ENCODE measurements around the gene PPFIA1. TPM values are rescaled to one million over a fixed set of nuclear protein-coding genes. Genes with fewer than 3 reads are reported as not detected.

Gene PPFIA1
- polyA plus RNA-seq, 1 experiment = 62.7 TPM

DNA sequence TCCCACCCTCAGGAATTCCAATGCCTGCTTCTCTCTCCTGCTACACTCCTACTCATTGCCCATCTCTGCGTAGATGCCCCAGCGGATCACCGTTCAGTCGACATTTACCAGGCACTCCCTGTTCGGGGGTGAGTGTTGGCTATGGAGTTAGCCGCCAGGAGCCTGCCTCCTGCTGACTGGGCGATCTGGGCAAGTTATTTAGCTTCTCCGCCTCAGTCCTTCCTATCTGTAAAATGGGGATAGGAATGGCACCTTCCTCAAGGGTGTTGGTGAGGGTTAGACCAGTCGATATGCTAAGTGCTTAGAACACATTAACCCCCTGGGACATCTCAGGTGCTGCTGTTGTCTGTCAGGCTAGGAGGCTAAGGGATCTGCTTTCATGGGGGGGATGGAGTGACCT is 36.5 kb upstream of the PPFIA1 start:
- Histone ChIP-seq H3K27me3 (ENCODE audit: control insufficient read depth, insufficient read depth, low read length) (peaks cover 4% of the 10 kb centered on the region), H3K4me3 (ENCODE audit: low read depth, low read length) (no peak overlapping the region), H3K36me3 (ENCODE audit: control insufficient read depth, insufficient read depth, low read length) (no peaks in the 10 kb centered on the region)
- TF ChIP-seq, protein P1, sequence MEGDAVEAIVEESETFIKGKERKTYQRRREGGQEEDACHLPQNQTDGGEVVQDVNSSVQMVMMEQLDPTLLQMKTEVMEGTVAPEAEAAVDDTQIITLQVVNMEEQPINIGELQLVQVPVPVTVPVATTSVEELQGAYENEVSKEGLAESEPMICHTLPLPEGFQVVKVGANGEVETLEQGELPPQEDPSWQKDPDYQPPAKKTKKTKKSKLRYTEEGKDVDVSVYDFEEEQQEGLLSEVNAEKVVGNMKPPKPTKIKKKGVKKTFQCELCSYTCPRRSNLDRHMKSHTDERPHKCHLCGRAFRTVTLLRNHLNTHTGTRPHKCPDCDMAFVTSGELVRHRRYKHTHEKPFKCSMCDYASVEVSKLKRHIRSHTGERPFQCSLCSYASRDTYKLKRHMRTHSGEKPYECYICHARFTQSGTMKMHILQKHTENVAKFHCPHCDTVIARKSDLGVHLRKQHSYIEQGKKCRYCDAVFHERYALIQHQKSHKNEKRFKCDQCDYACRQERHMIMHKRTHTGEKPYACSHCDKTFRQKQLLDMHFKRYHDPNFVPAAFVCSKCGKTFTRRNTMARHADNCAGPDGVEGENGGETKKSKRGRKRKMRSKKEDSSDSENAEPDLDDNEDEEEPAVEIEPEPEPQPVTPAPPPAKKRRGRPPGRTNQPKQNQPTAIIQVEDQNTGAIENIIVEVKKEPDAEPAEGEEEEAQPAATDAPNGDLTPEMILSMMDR (IDR thresholded peaks at IDR 0.05; ENCODE audit: insufficient read depth, low read depth, low read length) = no peak
- ChIA-PET CTCF (no interaction called here), POLR2A (no interaction called here)
- no peak for DNase-seq (ENCODE audit: low read depth)

DNA sequence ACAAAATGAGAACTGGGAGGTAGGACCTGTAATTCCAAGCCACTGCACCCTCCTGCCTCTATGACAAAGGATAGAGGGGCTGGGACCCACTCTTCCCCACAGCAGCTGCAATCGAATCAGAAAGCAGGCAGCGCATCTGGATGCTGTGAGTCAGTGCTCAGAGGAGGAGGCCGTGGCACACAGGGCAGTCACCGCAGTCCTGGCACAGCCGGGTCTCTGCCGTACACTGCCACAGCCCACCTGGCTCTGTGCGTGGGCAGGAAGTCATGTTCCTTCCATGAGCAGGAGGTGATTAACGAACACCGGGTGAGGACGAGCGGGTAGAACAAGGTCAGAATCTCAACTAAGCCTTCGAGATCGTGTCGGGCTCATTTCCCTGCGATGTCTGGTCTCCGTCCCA is 30.2 kb upstream of the PPFIA1 start:
- POLR2A ChIA-PET = no interaction called here

DNA sequence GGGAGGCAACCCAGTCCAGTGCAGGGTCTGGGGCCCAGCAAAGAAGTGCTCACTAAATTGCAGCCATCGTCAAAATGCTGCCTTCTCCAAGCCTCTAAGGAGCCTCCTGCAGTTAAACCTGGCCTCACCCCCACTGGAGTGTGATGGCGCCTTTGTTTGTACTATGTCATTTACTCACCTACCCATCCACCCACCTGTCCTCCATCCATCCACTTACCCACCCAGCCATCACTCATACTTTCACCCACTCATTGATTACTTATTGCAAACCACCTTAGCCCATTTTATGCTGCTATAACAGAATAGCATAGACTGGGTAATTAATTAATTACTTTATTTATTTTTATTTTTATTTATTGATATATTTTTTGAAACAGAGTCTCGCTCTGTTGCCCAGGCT is 28.8 kb upstream of the PPFIA1 start:
- peaks cover 9% of the 10 kb centered on the region for H3K27me3 ChIP-seq (ENCODE audit: control insufficient read depth, insufficient read depth, low read length)
- TF ChIP-seq, protein P1 (IDR thresholded peaks at IDR 0.05; ENCODE audit: insufficient read depth, low read depth, low read length) = no peak
- H3K4me3 ChIP-seq (ENCODE audit: low read depth, low read length) = no peak overlapping the region
- ChIA-PET POLR2A (no interaction called here), CTCF (no interaction called here)
- no peaks in the 10 kb centered on the region for H3K36me3 ChIP-seq (ENCODE audit: control insufficient read depth, insufficient read depth, low read length)
- no peak for DNase-seq (ENCODE audit: low read depth)

More for the DNA sequence above, 30.2 kb upstream of the PPFIA1 start:
- Histone ChIP-seq H3K4me3 (ENCODE audit: low read depth, low read length) (no peak overlapping the region), H3K36me3 (ENCODE audit: control insufficient read depth, insufficient read depth, low read length) (no peaks in the 10 kb centered on the region), H3K27me3 (ENCODE audit: control insufficient read depth, insufficient read depth, low read length) (peaks cover 9% of the 10 kb centered on the region)
- TF ChIP-seq, protein P1 (IDR thresholded peaks at IDR 0.05; ENCODE audit: insufficient read depth, low read depth, low read length) = no peak
- DNase-seq (ENCODE audit: low read depth) = no peak
- CTCF ChIA-PET = no interaction called here

DNA sequence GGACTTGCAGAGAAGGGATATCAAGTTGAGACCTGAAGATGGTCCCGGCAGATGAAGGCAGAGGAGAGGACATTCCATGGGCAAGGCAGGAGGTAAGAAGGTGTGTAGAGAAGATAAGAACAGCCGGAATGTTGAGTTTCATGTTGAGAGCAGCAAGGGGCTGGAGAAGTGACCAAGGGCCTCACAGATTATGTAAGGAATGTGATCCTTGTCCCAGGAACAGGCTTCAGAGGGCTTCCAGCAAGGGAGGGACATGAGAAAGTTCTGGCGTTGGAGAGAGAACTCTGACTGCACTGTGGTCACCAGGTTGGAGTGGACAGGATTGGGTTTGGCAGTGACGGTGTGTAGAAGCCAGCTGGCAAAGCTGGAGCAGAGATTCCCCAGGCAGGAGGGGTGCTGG is 27.6 kb upstream of the PPFIA1 start:
- POLR2A ChIA-PET = no interaction called here
- CTCF ChIA-PET = interaction anchor here (0.8 kb wide), 1 partner anchor 9 kb away, joined by 3 read pairs; no protein-coding TSS in a partner anchor

DNA sequence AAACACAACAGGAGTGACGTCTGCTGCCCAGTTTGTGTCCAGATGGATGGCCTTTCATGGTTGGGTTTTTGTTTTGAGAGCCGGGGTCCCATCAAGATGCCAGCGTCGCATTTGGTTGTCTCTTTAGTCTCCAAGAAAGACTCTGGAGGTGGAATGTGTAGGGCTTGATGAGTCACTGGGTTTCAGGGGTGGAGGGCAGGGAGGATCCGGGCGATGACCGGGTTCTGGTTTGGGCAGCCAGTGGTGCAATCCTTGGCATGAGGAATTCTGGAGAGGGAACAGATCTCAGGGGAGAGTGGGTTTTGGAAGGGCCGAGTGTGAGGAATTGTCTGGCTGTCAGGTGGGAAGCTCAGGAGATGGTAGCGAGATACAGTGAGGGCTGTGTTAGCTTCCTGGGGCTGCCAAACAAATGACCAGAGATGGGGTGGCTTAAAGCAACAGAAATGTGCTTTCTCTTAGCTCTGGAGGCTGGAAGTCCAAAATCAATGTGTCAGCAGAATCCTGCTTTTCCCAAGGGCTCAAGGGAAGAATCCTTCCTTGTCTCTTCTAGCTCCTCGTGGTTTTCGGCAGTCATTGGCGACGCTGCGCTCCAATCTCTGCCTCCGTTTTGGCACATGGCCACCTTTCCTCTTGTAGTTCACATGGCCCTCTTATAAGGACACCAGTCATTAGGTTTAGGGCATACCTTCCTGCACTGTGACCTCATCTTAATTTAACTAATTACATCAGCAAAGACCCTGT is 26.4 kb upstream of the PPFIA1 start:
- TF ChIP-seq, protein P1 (IDR thresholded peaks at IDR 0.05; ENCODE audit: insufficient read depth, low read depth, low read length) = no peak
- H3K4me3 ChIP-seq (ENCODE audit: low read depth, low read length) = no peak overlapping the region
- POLR2A ChIA-PET = no interaction called here
- peaks cover 6% of the 10 kb centered on the region for H3K27me3 ChIP-seq (ENCODE audit: control insufficient read depth, insufficient read depth, low read length)
- no peaks in the 10 kb centered on the region for H3K36me3 ChIP-seq (ENCODE audit: control insufficient read depth, insufficient read depth, low read length)
- no peak for DNase-seq (ENCODE audit: low read depth)
- CTCF ChIA-PET = interaction anchor here (0.9 kb wide), 1 partner anchor 46 kb away, joined by 3 read pairs; no protein-coding TSS in a partner anchor

More for the DNA sequence above, 27.6 kb upstream of the PPFIA1 start:
- H3K36me3 ChIP-seq (ENCODE audit: control insufficient read depth, insufficient read depth, low read length) = no peaks in the 10 kb centered on the region
- H3K27me3 ChIP-seq (ENCODE audit: control insufficient read depth, insufficient read depth, low read length) = peaks cover 9% of the 10 kb centered on the region
- TF ChIP-seq, protein P1 (IDR thresholded peaks at IDR 0.05; ENCODE audit: insufficient read depth, low read depth, low read length) = no peak
- H3K4me3 ChIP-seq (ENCODE audit: low read depth, low read length) = no peak overlapping the region
- no peak for DNase-seq (ENCODE audit: low read depth)
